Measurements from ENCODE around the gene LINGO1.

The LINGO1 gene

DNA sequence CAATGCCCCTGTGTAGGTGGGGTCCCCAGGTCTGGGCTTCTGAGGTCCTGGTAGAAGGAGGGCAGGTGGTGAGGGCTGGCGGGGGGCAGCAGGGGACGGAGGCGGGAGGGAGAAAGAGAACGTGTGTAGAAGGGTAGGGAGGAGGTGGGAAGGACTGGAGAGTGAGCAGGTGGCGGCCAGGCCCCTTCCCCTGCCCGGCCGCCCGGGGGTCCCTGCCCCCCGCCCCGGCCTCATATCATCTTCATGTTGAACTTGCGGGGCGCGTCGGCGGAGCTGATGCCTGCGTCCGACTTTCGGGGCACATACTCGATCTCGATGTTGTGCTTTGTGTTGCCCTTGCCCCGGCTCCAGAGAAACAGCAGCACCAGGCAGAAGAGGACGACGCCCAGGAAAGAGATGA lies 18.9 kb downstream of the LINGO1 start:
- DNase-seq: no peak

DNA sequence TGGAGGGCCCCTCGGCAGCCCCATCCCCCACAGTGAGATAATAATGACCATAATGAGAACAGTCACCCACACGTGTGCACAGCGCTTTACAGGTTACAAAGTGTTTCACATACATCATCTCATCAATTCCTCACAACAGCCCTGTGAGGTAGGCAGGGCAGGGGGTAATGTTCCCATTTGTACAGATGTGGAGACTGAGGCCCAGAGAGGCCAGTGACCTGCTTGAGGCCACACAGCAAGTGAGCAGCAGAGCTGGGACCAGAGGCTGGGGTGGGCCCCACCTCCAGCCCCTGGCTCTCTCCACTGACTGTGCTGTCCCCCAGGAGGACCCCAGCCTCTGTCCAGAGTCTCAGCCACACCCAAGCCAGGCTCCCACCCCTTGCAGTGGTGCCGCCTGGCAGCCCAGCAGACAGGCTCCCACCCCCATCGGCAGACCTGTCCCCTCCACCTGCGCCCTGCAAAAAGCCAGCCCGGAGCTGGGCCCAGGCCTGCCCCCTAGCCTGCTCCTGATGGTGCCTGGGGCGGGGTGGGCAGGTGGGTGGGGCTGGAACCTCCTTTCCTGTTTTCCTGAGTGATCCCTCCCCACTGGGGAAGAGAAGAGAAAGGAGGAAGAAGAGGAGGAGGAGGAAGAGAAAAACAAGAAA lies 19.6 kb downstream of the LINGO1 start:
- no peak for DNase-seq

DNA sequence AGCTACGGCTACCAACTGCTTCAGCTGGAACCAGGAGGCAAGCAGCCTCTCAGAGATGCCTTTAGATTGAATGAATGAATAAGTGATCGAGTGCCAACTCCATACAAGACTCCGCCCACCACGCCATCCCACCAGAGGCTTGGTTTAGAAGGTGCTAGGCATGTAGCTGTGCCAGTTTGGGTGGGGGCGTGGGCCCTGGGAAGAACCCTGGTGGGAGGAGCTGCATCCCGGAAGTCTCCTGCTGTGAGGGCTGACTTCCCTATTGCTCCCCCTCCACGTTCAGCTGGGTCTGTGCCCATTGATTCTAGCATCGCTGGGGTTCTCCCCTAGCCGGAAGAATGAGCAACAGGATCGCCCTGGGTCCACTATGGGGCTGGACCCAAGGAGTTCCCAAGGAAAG lies 20.9 kb downstream of the LINGO1 start:
- no peak for DNase-seq

DNA sequence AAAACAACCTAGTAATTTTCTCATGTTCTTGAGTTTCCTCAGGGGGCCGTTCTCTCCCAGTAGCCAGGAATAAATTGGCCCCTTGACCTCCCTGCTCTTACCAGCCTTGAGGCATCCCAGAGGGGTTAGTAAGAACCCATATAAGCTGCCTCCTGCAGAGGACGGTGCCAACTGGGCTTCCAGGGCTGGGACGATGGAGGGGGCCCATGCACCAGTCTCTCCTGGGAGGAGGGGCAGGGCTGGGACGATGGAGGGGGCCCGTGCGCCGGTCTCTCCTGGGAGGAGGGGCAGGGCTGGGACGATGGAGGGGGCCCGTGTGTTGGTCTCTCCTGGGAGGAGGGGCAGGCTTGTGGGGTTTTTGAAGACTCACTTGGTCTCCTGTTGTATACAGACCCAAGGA lies 22.0 kb downstream of the LINGO1 start:
- DNase-seq: no peak

DNA sequence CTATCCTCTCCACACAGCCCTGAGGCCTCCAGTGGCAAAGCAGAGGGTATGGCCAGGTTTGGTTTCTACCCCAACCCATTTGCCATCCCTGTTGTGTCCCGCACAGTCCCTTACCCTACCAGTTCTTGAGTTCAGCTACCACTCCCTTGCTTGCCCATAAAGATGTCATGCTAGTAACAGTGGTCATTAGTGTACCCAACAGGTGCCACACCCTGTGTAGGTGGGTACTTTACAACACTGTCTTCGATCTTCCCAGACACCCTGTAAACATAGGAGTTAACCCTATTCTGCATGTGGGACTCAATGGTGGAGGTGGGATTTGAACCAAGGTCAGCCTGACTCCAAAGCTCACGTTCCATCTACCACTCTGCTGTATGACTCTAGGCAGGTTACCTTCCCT lies 23.2 kb downstream of the LINGO1 start:
- no peak for DNase-seq

DNA sequence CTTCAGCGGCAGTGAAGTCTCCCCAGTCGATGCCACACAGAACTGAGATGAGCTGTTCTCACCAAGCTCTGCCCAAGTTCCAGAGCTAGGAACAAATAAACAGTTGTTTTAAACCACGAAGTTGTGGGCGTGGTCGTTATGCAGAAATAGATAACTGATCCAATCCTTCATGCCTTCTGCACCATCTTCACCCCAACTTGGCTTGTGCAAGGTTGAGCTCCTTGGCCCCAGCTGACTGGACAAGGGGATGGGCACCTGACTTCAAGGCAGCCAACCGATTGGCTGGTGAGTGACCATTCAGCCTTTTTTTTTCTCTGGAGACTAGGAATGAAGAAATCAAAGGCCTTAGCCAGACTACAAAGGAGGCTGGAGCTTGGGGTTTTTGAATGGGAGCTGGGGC lies 23.9 kb downstream of the LINGO1 start:
- no peak for DNase-seq

DNA sequence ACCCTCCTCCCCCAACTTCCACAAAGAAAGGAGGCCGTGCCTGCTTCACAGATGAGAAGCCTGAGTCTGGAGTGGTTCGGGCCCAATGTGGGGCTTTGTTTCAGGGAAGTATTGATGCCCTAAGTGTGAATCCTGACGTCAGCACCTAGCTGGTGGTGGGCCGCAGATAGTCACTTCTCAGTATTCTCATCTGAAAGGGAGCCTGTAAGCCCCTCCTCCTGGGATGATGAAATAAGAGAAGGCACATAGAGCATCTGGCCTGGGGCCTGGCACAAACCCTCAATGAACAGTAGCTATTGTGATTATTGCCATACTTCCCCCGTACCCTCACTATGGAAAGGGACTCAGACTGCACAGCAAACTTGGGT lies 24.8 kb downstream of the LINGO1 start:
- no peak for DNase-seq

DNA sequence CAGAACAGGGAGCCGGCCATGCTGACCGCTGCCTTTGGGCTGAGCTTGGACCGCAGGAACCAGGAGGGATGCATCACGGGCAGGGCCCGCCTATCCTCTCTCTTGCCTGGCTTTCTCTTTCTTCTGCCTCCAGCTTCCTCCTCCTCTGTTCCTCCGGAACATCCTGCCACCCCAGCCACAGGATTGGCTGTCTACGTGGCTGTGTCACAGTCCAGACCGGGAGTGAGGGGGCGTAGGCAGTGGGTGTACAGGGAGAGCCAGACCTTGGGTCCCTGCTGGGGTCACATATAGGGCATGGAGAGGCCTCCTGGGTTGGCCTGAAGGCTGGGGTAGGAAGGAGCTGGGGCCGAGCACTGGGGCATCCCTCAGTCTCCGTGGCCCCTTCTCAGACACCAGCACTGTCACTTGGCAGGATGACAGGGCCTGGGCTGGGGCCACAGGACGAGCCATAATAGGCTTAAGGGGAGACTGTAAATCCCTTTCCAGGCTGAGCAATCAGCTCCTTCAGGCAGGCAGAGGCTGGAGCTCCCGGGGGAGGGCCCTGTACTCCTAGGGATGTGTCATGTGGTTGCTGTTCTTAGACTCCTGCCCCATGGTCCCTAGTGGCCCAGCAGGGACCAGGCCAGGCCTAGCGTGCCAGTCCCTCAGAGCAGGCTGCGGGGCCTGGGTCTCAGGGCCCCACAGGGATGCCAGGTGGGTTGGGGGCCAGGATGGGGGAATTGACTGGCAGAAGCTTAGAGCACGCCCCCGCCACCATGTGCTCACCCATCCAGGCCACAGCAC lies 25.4 kb downstream of the LINGO1 start:
- DNase-seq: no peak

DNA sequence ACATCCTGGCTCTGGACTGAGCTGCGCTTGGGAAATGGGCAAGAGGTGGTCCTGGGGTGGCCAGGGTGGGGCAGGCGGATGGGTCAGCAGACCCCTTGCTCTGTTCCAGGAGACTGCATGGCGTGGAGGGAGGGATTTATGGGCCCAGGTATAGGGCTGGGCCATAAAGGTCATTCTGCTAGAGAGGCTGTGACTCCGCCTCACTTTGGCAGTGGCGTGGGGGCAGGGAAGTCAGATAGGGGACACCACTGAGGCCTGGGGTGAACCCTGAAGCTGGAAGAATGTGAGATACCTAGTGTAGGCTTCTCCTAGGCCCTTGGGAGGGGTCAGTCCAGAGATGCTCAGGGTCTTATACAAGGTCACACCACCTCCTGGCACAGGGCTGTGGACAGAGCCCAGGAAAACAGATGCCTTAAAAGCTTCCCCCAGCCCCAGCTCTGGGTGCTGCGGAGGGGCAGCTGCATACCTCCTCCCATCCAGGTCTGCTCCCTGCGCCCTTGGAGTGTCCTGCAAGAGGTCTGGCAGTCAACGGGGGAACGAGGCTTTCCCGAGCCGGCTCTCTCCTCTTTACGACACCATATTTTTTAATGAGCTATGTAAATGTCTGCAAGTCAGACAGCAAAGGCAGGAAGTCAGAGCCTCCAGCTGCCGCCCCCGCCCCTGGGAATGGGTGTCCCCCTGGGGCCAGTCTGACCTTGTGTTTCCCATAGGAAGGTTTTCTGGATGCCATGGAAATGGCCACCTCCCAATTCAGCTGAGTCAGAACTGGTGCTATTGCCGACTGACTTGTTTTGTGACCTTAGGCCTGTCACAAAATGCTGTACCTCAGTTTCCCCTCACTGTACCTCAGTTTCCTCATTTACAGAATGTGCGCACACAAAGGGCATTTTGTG lies 26.3 kb downstream of the LINGO1 start:
- no peak for DNase-seq

DNA sequence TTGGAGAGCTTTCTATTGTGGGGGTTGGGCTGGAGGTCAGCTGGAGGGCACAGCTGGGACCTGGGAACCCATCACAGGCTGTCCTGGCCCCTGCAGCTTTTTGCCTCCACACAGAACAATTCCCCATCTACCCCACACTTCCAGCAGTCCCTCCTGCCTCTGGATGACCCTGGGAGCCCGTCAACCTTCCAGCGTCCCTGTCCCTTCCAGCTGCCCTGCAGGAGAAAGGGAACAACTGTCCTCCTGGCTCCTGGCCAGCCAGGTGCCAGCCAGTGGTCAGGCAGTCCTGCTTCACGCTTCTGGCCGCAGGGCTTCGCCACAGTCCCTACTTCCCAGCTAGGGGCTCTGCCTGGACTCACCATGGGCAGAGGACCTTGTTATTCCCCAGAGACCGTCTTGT lies 27.2 kb downstream of the LINGO1 start:
- no peak for DNase-seq

DNA sequence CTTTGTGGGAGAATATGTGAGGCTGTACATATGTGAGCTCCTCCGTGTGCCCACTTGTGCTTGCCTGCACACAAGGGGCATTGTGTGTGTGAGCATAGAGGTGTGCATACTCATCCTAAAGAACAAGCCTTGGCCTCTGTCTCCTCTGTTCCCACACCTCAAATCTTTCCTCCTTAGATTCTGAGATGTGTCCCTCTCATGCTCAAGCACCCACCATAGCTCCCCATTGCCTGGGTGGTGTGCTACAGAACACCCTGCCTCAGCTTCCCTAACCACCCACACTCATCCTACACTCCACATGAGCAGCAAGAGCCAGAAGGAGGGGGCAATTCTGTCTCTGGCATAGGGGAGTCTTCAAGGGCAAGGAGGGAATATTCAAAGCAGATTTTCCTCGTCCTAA lies 27.7 kb downstream of the LINGO1 start:
- no peak for DNase-seq

DNA sequence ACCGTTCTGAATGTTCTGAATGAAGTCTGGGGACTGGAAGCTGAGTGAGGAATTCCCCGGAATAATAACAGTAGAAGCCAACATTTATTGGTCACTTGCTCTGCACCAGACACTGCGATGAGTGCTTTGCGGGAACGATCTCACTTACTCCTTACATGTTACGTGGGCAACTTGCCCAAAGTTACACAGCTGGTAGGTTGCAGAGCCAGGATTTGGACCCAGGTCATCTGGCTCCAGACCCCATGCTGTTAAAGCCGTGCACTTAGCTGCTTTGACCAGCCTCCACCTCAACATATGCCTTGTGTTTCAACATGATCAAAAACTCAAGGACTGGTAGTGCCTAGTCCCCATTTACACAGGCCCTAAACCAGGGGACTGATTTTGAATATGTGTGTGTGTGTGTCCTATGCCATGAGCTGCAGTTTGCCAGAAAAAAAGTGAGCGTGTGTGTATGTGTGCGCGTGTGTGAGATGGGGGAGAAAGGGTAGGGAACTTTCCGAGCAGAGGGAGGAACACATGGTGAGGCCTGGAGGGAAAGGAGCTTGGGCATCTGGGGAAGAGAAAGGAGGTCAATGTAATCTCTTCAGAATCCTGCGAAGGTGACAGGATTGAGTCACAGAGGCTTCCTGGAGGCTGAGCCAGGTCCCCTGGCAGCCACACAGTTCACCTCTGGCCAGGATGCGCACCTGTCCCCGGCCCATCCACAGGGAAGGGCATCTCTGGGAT lies 28.9 kb downstream of the LINGO1 start:
- DNase-seq: no peak

DNA sequence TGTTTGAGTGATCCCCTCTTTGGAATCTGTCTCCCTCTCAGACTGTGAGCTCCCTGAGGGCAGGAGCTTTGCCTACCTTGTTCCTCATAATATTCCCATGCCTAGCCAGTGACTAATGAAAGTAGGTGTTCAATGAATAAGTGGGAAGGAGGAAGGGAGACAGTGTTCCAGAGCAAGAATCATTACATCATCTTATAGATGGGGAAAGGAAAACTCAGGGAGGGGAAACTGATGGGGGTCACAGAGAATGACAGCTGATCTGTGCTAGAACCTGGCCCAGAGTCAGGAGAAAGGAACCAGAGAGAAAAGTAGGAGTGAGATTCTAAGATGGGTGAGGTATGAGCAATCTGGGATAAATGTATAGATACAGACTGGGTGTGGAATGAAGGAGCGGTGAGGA lies 29.9 kb downstream of the LINGO1 start:
- DNase-seq: no peak

DNA sequence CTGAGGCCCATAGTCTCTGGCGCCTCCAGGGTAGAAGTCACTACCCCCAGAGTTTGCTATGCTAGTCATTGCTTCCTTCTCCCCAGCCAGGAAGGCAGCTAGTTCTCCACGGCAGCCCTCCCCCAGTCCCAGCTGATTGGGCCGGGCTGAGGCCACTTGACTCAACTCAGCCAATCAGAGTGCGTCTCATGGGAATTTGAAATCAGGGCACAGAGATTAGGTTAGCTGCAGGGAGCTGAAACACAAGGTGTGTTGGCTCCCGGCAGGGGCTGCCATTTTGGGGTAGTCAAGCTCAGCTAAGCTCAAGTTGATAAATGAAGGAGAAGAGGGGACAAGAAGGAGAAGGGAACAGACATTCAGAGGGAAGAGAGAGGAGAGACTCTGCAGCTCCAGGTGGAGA lies 32.8 kb downstream of the LINGO1 start:
- DNase-seq: no peak

DNA sequence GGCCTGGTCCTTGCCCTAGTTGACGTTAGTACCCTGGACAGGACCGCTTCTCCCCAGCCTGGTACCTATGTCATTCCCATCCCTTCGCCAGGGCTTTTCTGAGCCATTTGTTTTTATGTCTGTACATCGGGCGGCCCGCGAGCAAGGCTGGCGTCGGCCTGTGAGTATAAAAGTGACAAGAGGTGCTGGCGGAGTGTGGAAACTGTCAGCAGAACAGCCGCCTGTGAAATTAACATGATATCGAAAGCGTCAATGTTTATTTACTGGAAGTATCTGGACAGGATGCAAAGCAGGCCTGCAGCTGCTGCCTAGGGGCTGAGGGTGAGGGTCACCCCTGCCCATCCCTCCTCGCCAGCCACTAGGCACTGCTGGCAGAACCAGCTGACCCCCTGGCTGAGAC lies 33.4 kb downstream of the LINGO1 start:
- DNase-seq: no peak

DNA sequence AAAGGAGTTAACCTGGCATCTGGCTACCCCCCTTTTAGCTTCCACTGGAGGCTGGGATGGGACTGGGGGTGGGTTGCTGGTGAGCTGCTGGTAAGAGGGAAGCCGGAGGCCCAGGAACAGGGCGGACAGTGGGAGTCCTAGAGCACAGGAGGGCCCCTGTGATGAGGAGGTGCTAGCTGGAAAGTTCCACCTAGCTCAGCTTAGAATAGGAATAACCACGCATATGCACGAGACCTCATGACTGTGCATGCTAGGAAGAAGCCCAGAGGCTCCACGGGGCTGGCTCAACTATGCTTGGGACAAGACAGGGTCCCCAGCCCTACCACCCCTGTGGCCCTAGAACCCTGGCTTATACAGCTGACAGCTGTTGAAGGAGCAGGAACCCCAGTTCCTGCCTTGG lies 34.1 kb downstream of the LINGO1 start:
- no peak for DNase-seq

DNA sequence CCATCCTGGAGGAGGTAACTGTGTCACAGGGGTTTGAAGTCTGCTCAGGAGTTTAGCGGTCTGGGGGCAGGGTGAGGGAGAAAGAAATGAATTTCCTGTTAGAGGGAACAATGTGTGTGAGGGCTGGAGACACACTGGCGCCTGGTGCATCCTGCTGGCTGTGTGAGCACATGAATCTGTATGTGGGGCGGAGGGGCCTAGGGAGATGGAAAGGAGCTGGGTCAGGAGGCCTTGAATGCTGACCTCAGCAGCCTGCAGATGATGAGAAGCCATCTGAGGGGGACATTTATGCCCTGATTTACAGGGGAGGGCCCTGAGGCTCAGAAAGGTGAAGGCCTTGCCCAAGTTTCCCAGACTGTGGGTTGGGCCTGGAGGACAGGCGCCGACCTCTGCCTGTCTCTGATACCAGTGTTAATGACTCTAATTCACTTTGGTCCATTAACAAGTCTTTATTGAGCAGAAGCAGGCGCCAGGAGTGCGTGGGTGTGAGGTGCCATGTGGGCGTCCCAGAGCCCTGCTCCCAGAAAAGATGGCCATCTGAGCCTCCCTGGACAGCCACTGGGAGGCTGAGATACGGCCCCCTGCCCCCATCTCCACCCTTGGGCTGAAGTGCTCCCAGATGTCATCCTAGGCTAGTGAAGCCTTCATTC lies 34.8 kb downstream of the LINGO1 start:
- DNase-seq: no peak

DNA sequence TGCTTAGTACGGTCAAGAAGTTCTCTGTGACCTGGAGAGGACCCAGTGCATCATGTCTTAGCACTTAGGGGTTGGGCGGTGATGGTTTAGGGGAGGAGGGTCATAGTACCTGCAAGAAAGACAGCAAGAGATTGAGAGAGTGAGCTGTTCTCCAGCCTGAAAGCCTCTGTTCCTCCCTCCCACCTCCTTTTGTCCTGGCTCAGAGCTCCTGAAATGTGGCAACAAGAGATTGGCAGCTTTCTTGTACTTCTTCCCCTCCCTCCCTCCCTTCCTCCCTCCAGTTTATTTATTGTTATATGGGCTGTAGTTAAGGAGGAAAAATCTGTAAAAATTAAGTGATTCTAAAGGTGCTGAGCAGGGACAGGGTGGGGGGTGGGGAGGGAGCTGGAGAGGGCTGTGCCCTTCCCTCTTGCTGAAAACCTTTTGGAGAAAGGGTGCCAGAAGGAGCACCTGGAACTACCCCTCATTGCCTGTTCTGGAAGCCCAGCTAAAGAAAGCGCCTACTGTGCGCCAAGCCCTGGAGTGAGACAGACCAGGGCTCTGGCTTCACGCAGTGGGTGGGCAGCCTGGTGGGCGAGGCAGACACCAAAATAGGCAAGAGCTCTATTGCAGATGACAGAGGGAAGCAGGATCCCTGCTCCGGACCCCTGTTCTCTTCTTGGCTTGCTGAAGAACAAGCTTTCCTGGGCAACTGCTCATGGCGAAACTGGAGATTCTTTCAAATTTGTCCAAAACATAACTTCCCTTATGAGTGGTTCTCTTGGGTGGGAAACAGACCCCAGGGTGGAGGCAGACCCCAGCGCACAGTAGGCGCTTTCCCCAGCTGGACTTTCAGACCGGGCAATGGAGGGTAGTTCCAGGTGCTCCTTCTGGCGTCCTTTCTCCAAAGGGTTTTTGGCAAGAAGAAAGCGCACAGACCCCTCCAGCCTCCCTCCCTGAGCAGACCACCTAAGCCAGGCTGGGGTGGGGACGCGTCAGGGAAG lies 35.6 kb downstream of the LINGO1 start:
- DNase-seq: no peak

DNA sequence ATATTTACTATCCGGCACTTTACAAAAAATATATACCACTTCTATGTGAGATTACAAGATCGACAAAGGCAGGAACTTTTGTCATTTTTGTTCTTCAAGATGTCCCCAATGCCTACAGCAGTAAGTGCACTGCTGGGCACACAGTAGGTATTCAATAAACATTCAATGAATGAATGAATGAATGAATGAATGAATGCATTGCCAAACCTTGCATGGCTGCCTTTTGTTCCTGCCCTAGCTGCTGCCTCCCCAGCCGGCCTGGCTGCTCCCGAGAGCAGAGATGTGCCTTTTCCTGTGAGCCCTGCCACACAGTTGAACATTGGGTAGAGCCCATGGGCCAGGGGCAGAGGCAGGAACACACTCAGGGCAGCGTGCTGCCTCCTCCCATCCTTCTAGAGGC lies 37.5 kb downstream of the LINGO1 start:
- DNase-seq: no peak

DNA sequence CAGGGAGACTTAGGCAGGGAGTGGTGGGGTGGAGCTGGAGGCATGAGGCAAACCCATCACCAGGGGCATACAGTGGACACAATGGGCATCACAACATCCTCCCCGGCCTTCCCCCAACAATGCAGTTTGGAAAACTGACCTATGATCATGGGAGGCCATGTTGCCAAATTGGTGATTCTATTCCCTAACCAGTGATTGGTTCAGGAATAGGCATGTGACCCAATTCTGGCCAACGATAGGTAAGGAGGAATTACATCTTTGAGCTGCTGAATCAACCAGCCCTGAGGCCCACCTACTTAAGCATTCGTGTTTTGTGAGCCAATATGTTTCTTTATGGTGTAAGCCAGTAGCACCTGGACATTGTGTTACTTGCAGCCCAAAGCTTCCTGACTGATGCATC lies 40.0 kb downstream of the LINGO1 start:
- DNase-seq: no peak

DNA sequence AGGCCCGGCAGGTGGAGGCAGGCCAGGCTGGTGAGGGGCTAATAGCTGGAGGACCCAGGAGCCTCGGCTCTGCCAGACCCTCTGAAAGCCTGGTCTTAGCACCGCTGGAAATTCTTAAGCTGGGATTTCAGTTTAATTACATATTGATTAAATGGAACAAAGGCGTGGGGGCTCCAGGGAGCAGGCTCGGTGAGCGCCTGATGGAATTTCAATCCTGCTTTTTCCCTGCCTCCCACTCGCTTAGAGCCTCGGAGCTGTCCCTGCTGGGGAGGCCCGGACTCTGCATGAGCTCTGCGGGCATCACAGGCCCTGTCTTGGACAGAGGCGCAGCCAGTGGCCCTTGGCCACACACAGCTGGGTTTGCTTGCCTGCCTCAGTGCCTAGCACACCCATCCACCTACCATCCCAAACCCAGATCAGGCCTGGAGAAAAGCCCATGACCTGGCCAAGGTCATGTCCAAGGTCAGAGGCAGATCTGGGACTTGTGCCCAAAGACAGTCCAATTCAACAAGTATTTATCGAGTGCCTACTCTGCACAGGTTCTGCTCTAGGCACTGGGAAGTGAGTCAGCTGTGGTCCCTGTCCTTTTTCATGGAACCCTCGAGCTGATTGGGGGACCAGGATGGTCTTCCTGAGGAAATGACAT lies 40.6 kb downstream of the LINGO1 start:
- DNase-seq: no peak

Data from activated naive CD4-positive, alpha-beta T cell treated with anti-CD3 and anti-CD28 coated beads, Interleukin-2, amount 50 U/mL, for 16 hours (primary cell).